NCI-H748 treated with DMSO at 0.1 percent for 48 hours (cell line): Measurements from ENCODE around the gene ACSL1.

Source experiments
- DNase-seq: peaks from one replicate; lab custom pipeline; 2025; lab: John Stamatoyannopoulos, UW

Gene ACSL1

DNA sequence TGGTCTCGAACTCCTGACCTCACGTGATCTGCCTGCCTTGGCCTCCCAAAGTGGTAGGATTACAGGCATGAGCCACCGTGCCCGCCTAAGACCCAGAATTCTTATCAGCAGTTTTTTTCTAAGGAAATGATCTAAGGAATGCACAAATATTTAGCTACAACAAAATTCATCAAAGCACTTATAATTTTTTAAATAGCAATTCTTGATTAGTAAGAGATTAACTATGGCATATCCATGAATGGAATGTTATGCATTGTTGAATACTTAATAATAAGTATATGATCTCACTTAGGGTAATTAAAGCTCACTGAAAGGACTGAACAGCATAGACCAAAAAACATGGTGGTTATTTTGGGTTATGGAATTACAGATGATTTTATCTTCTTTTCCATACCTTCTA, 110.2 kb downstream of the ACSL1 start:
- no peak for DNase-seq

DNA sequence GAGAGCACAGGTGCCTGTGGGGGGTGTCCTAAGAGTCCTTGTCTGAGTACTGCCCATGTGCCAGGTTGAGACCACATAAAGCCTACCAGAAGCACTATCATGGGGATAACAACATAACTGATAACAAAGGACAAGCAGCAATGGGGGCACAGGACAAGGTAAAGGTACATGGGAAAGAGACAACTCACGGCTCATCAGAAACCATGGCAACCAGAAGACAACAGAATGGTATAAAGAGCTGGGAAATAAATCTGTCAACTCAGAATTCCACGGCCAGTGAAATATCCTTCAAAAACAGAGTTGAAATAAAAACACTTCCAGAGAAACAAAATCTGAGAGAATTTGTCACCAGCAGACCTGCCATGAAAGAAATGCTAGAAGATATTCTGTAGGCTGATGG, 111.9 kb downstream of the ACSL1 start:
- no peak for DNase-seq

DNA sequence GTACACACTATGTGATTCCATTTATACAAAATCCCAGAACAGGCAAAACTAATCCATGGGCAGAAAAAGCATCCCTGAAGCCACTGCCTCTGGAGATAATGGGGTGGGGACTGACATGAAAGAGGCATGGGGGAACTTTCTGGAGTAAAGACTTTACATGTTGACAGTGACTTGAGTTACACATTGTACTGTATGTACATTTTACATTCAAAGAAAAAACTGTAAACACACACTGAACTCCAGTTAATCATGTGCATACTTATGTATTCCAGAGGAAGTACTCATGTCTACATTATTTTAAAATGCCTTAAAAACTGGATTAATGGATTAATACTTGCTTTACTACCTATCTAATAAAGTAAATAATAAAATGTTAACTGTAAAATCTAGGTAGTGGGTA, 113.4 kb downstream of the ACSL1 start:
- no peak for DNase-seq

DNA sequence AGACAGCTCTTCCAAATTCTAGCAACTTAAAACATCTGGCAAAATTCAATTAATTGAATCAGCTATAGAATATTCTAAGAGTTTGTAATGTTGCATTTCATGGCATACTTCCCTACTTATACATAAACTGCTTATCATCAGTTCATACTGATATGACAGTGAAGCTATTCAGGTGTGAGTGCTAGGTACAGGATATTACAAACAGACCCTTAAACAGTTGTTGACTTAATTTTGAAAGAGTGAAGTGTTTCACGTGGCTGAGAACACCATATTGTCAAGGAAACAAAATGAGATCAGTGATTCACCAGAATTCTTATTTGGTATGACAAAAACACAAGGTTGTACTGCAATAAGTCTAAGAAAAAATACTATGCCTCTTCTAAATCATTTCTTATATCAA, 119.3 kb downstream of the ACSL1 start:
- DNase-seq, result no peak

DNA sequence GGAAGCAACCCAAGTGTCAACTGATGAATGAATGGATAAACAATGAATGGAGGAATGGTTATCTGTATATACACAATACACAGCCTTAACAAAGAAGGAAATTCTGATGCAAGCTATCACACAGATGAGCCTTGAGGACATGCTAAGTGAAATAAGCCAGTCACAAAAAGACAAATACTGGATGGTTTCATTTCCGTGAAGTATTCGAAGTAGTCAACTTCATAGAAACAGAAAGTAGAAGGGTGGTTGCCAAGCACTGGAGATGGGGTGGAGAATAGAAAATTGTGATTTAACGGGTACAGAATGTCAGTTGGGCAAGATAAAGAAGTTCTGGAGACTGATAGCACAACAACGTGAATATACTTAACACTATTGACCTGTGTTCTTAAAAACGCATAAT, 120.1 kb downstream of the ACSL1 start:
- no peak for DNase-seq
